ENCODE measurements around the gene CRHR1.

GRCh38 chr17:45883063-45883462 lies 98.9 kb downstream of the CRHR1 start:
- TF ChIP-seq POLR2A (IDR thresholded peaks at IDR 0.05; ENCODE audit: low read depth, low read length) (no peak), POLR2AphosphoS5 (IDR thresholded peaks at IDR 0.05; ENCODE audit: low read depth, low read length) (no peak)

Measured in GM12892 (cell line).